HG03103 (cell line): ENCODE results near the gene MRGPRE.

Experiments
- ATAC-seq: cut with Tn5 transposase; IDR thresholded peaks from one replicate; pipeline ENCODE4 v1.9.1; 2021; ENCODE audit warnings: low read depth; ENCODE audit not compliant: unreplicated experiment

The MRGPRE gene

GRCh38 chr11:3216027-3216525, 16.1 kb downstream of the MRGPRE start:
- no peak for ATAC-seq

GRCh38 chr11:3215346-3216026, 16.7 kb downstream of the MRGPRE start:
- ATAC-seq = no peak

GRCh38 chr11:3214420-3214699, 17.9 kb downstream of the MRGPRE start:
- ATAC-seq = no peak

- ATAC-seq = no peak
Measured at GRCh38 chr11:3213659-3214419, 18.4 kb downstream of the MRGPRE start.

GRCh38 chr11:3208272-3208671, 23.9 kb downstream of the MRGPRE start:
- ATAC-seq = no peak

- ATAC-seq = no peak
Measured at GRCh38 chr11:3207526-3208189, 24.6 kb downstream of the MRGPRE start.

GRCh38 chr11:3206922-3207204, 25.4 kb downstream of the MRGPRE start:
- ATAC-seq = no peak

GRCh38 chr11:3206156-3206921, 25.9 kb downstream of the MRGPRE start:
- ATAC-seq = no peak

- no peak for ATAC-seq
Measured at GRCh38 chr11:3205261-3206155, 26.7 kb downstream of the MRGPRE start.

- no peak for ATAC-seq
Measured at GRCh38 chr11:3204141-3205015, 27.8 kb downstream of the MRGPRE start.

- no peak for ATAC-seq
Measured at GRCh38 chr11:3203221-3204043, 28.8 kb downstream of the MRGPRE start.

GRCh38 chr11:3202759-3203158, 29.5 kb downstream of the MRGPRE start:
- no peak for ATAC-seq

GRCh38 chr11:3202305-3202704, 29.9 kb downstream of the MRGPRE start:
- ATAC-seq = no peak

GRCh38 chr11:3201677-3202181, 30.5 kb downstream of the MRGPRE start:
- ATAC-seq = no peak

- no peak for ATAC-seq
Measured at GRCh38 chr11:3201112-3201581, 31.1 kb downstream of the MRGPRE start.

- no peak for ATAC-seq
Measured at GRCh38 chr11:3200388-3201111, 31.7 kb downstream of the MRGPRE start.

GRCh38 chr11:3199537-3200295, 32.5 kb downstream of the MRGPRE start:
- no peak for ATAC-seq
